H9 (cell line): ENCODE results near the gene KCNMA1. TPM values are rescaled to one million over a fixed set of nuclear protein-coding genes. Genes with fewer than 3 reads are reported as not detected.

ENCODE experiments used
- DNase-seq: peaks from one replicate; pipeline ENCODE4 v3.0.0-alpha.2; 2017
- H2AFZ ChIP-seq: one replicate; pipeline ENCODE4 v1.6.1; 2013; ENCODE audit warnings: mild to moderate bottlenecking, low read length, control low read depth, moderate library complexity
- H2AK5ac ChIP-seq: 2 replicates; pipeline ENCODE4 v1.6.1; 2013; ENCODE audit warnings: low read length, control low read depth, mixed read lengths; ENCODE audit not compliant: insufficient read length
- H2BK120ac ChIP-seq: one replicate; pipeline ENCODE4 v1.6.1; 2013; ENCODE audit warnings: low read depth, mild to moderate bottlenecking, low read length, control low read depth, inconsistent platforms; ENCODE audit not compliant: poor library complexity, severe bottlenecking
- H2BK12ac ChIP-seq: 2 replicates; pipeline ENCODE4 v1.6.1; 2013; ENCODE audit warnings: low read length, control low read depth, mixed read lengths, low read depth; ENCODE audit not compliant: insufficient read length
- H2BK15ac ChIP-seq: 2 replicates; pipeline ENCODE4 v1.6.1; 2013; ENCODE audit warnings: low read depth, low read length, control low read depth
- H2BK20ac ChIP-seq: one replicate; pipeline ENCODE4 v1.6.1; 2013; ENCODE audit warnings: low read depth, mild to moderate bottlenecking, low read length, control low read depth, inconsistent platforms; ENCODE audit not compliant: poor library complexity, severe bottlenecking
- H2BK5ac ChIP-seq: 2 replicates; pipeline ENCODE4 v1.6.1; 2013; ENCODE audit warnings: low read length, control low read depth, mixed read lengths; ENCODE audit not compliant: insufficient read length
- H3K14ac ChIP-seq: 2 replicates; pipeline ENCODE4 v1.6.1; 2013; ENCODE audit warnings: low read length, control low read depth; ENCODE audit not compliant: insufficient read depth
- H3K18ac ChIP-seq: 2 replicates; pipeline ENCODE4 v1.6.1; 2013; ENCODE audit warnings: low read depth, mild to moderate bottlenecking, mixed read lengths, low read length, control low read depth; ENCODE audit not compliant: insufficient read length
- H3K23ac ChIP-seq: 2 replicates; pipeline ENCODE4 v1.6.1; 2013; ENCODE audit warnings: low read length, control low read depth, mixed read lengths, low read depth; ENCODE audit not compliant: insufficient read length
- H3K23me2 ChIP-seq: 2 replicates; pipeline ENCODE4 v1.6.1; 2013; ENCODE audit warnings: low read depth, mild to moderate bottlenecking, mixed read lengths, low read length, control low read depth; ENCODE audit not compliant: insufficient read length, poor library complexity, severe bottlenecking
- H3K27ac ChIP-seq: 2 replicates; pipeline ENCODE4 v1.5.1; 2013; ENCODE audit warnings: low read length, control low read depth, mixed read lengths, low read depth; ENCODE audit not compliant: insufficient read length
- H3K27me3 ChIP-seq: 2 replicates; pipeline ENCODE4 v1.6.1; 2013; ENCODE audit warnings: low read length, control low read depth, inconsistent platforms; ENCODE audit not compliant: insufficient read depth
- H3K4ac ChIP-seq: 2 replicates; pipeline ENCODE4 v1.6.1; 2013; ENCODE audit warnings: low read depth, mild to moderate bottlenecking, control low read depth, inconsistent platforms, low read length, moderate library complexity
- H3K4me1 ChIP-seq: 2 replicates; pipeline ENCODE4 v1.6.1; 2013; ENCODE audit warnings: low read length, control low read depth, inconsistent platforms; ENCODE audit not compliant: insufficient read depth
- H3K4me2 ChIP-seq: 2 replicates; pipeline ENCODE4 v1.6.1; 2013; ENCODE audit warnings: low read length, control low read depth, mixed read lengths; ENCODE audit not compliant: insufficient read length, insufficient read depth
- H3K56ac ChIP-seq: 2 replicates; pipeline ENCODE4 v1.6.1; 2013; ENCODE audit warnings: low read depth, mild to moderate bottlenecking, mixed read lengths, low read length, control low read depth; ENCODE audit not compliant: insufficient read length
- H3K79me1 ChIP-seq: 2 replicates; pipeline ENCODE4 v1.6.1; 2013; ENCODE audit warnings: low read depth, mild to moderate bottlenecking, moderate library complexity, low read length, control low read depth, inconsistent platforms; ENCODE audit not compliant: insufficient read depth, poor library complexity, severe bottlenecking
- H3K79me2 ChIP-seq: 2 replicates; pipeline ENCODE4 v1.6.1; 2013; ENCODE audit warnings: low read length, control low read depth, inconsistent platforms; ENCODE audit not compliant: insufficient read depth
- H3K9ac ChIP-seq: 2 replicates; pipeline ENCODE4 v1.6.1; 2013; ENCODE audit warnings: low read length, control low read depth, mixed read lengths; ENCODE audit not compliant: insufficient read length; ENCODE audit errors: extremely low read depth
- H3K9me3 ChIP-seq: one replicate; pipeline ENCODE4 v1.6.1; 2013; ENCODE audit warnings: low read depth, low read length, inconsistent platforms; ENCODE audit not compliant: control insufficient read depth
- H3T11ph ChIP-seq: one replicate; pipeline ENCODE4 v1.6.1; 2013; ENCODE audit warnings: mild to moderate bottlenecking, low read length, control low read depth, inconsistent platforms
- H4K20me1 ChIP-seq: one replicate; pipeline ENCODE4 v1.6.1; 2013; ENCODE audit not compliant: control insufficient read depth, insufficient read length, insufficient read depth
- H4K5ac ChIP-seq: 2 replicates; pipeline ENCODE4 v1.6.1; 2013; ENCODE audit warnings: low read depth, mild to moderate bottlenecking, mixed read lengths, low read length, control low read depth; ENCODE audit not compliant: insufficient read length
- H4K8ac ChIP-seq: replicated peaks from 2 replicates; pipeline ENCODE4 v1.6.1; 2013; ENCODE audit warnings: low read length, control low read depth, mixed read lengths, low read depth; ENCODE audit not compliant: insufficient read length
- H4K91ac ChIP-seq: 2 replicates; pipeline ENCODE4 v1.6.1; 2013; ENCODE audit warnings: low read depth, mild to moderate bottlenecking, moderate library complexity, mixed read lengths, low read length, control low read depth; ENCODE audit not compliant: insufficient read length
- H3K27ac Mint-ChIP-seq, 3 experiments: 2 replicates in 2 of 3; 3 replicates in 1 of 3; pipeline ENCODE4 v1.8.0; 2020 to 2021; ENCODE audit warnings: mixed read lengths in 3 of 3, mild to moderate bottlenecking in 1 of 3, moderate library complexity in 1 of 3
- H3K27me3 Mint-ChIP-seq: 2 replicates; pipeline ENCODE4 v1.8.0; 2021; ENCODE audit warnings: low read depth, mild to moderate bottlenecking, moderate library complexity, mixed read lengths
- H3K36me3 Mint-ChIP-seq, 3 experiments: 2 replicates in 2 of 3; 3 replicates in 1 of 3; pipeline ENCODE4 v1.8.0; 2020 to 2021; ENCODE audit warnings: low read depth in 3 of 3, mixed read lengths in 3 of 3; ENCODE audit not compliant: insufficient read depth in 1 of 3
- H3K4me1 Mint-ChIP-seq, 2 experiments: 2 replicates each; pipeline ENCODE4 v1.8.0; 2020; ENCODE audit warnings: mixed read lengths in 2 of 2
- H3K4me3 Mint-ChIP-seq, 2 experiments: 2 replicates in 1 of 2; 3 replicates in 1 of 2; pipeline ENCODE4 v1.8.0; 2020 to 2021; ENCODE audit warnings: mild to moderate bottlenecking in 2 of 2, mixed read lengths in 2 of 2, moderate library complexity in 1 of 2
- H3K9me3 Mint-ChIP-seq, 2 experiments: 2 replicates in 1 of 2; 3 replicates in 1 of 2; pipeline ENCODE4 v1.8.0; 2020; ENCODE audit warnings: mild to moderate bottlenecking in 2 of 2, mixed read lengths in 2 of 2, moderate library complexity in 1 of 2
- WGBS: extraction: QIAGEN DNeasy Blood & Tissue Kit; methylation state at CpG from one replicate; pipeline ENCODE4 v1.1.7; 2013; ENCODE audit warnings: missing lambda C conversion rate, low lambda C conversion rate, mixed read lengths; ENCODE audit not compliant: insufficient read length; ENCODE audit errors: extremely low coverage; 5-methylcytosine and 5-hydroxymethylcytosine counted together
- total RNA-seq: library from RNA; stranded (reverse); gene quantifications from 2 replicates; pipeline ENCODE4 v1.2.1, GENCODE V29; 2021
- TF ChIP-seq, protein P1 (sequence below): fragments of 200-600 bp; sonication (generic); conservative IDR thresholded peaks from 3 replicates; pipeline ENCODE4 v1.8.0; 2021; ENCODE audit warnings: antibody characterized with exemption, mild to moderate bottlenecking

The KCNMA1 gene
- total RNA-seq, 1 experiment from 2014 or later = 2.0 TPM

DNA sequence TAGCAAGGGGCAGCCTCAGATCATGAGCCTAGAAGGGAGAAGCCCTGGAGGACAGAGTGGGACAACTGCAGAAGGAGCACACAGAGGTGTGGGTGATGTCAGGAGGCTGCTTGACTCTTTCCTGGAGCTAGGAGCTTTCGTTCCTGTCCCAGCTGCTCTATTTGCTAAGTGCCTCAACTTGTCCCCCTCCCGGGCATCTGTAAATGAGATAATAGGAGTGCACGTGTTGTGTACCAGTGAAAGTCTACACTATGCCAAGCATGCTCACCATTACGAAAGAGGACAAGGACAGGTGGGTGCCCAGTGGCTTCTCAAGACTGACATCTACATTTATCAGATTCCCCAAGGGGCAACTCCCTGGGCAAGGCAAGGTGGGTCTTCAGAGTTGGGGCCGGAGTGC, 162.7 kb downstream of the KCNMA1 start:
- Histone ChIP-seq H3K18ac (no peak overlapping the region), H3K23me2 (no peaks in the 10 kb centered on the region), H3K4me2 (no peak overlapping the region), H2BK12ac (no peak overlapping the region), H2AK5ac (no peak overlapping the region), H3K9me3 (no peaks in the 10 kb centered on the region), H3K56ac (no peak overlapping the region), H2BK15ac (no peak overlapping the region), H4K5ac (no peak overlapping the region), H3T11ph (no peak overlapping the region), H4K91ac (no peak overlapping the region), H3K27ac (no peak overlapping the region), H2AFZ (no peak overlapping the region), H3K4me1 (no peaks in the 10 kb centered on the region), H2BK20ac (no peak overlapping the region), H3K79me2 (no peaks in the 10 kb centered on the region), H4K8ac (no peak overlapping the region), H2BK120ac (no peak overlapping the region), H3K14ac (no peak overlapping the region), H3K79me1 (no peaks in the 10 kb centered on the region), H4K20me1 (no peaks in the 10 kb centered on the region), H2BK5ac (no peak overlapping the region), H3K27me3 (no peaks in the 10 kb centered on the region), H3K4ac (no peak overlapping the region), H3K23ac (no peak overlapping the region), H3K9ac (no peak overlapping the region)
- TF ChIP-seq, protein P1, sequence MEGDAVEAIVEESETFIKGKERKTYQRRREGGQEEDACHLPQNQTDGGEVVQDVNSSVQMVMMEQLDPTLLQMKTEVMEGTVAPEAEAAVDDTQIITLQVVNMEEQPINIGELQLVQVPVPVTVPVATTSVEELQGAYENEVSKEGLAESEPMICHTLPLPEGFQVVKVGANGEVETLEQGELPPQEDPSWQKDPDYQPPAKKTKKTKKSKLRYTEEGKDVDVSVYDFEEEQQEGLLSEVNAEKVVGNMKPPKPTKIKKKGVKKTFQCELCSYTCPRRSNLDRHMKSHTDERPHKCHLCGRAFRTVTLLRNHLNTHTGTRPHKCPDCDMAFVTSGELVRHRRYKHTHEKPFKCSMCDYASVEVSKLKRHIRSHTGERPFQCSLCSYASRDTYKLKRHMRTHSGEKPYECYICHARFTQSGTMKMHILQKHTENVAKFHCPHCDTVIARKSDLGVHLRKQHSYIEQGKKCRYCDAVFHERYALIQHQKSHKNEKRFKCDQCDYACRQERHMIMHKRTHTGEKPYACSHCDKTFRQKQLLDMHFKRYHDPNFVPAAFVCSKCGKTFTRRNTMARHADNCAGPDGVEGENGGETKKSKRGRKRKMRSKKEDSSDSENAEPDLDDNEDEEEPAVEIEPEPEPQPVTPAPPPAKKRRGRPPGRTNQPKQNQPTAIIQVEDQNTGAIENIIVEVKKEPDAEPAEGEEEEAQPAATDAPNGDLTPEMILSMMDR = no peak
- Mint-ChIP-seq H3K27me3 (no peaks in the 10 kb centered on the region; the same call in 1 of the 2 replicates), H3K36me3 (no peaks in the 10 kb centered on the region), H3K9me3 (no peaks in the 10 kb centered on the region), H3K4me1 (peaks cover 3 to 6% of the 10 kb centered on the region in 2 experiments; a peak in 3 of 4 replicates), H3K27ac (no peak overlapping the region), H3K4me3 (no peak overlapping the region)
- no peak for DNase-seq
- WGBS = no CpG with 5 or more reads among the region's 5 CpGs
